Chondrocyte (in vitro differentiated cells): ENCODE results near the gene SCN11A. TPM values are rescaled to one million over a fixed set of nuclear protein-coding genes. Genes with fewer than 3 reads are reported as not detected.

Experiments used
- DNase-seq: peaks from one replicate; pipeline ENCODE4 v3.0.0; 2021; ENCODE audit warnings: mixed read lengths, low spot score
- H3K27ac Mint-ChIP-seq: one replicate; pipeline ENCODE4 v1.8.0; 2021; ENCODE audit warnings: mild to moderate bottlenecking, moderate library complexity, mixed read lengths; ENCODE audit not compliant: unreplicated experiment
- H3K27me3 Mint-ChIP-seq: 2 replicates; pipeline ENCODE4 v1.8.0; 2021; ENCODE audit warnings: low read depth, mixed read lengths
- H3K36me3 Mint-ChIP-seq: 2 replicates; pipeline ENCODE4 v1.8.0; 2021; ENCODE audit warnings: low read depth, mixed read lengths
- H3K4me1 Mint-ChIP-seq: 2 replicates; pipeline ENCODE4 v1.8.0; 2021; ENCODE audit warnings: low read depth, mild to moderate bottlenecking, mixed read lengths
- H3K4me3 Mint-ChIP-seq: one replicate; pipeline ENCODE4 v1.8.0; 2021; ENCODE audit warnings: mild to moderate bottlenecking, moderate library complexity, mixed read lengths; ENCODE audit not compliant: unreplicated experiment
- H3K9me3 Mint-ChIP-seq: 2 replicates; pipeline ENCODE4 v1.8.0; 2021; ENCODE audit warnings: low read depth, mixed read lengths
- total RNA-seq: library from RNA; stranded (reverse); gene quantifications from 3 replicates; pipeline ENCODE4 v1.2.1, GENCODE V29; 2021
- TF ChIP-seq, protein P1 (sequence below): fragments of 200-600 bp; sonication (generic); IDR thresholded peaks from 2 replicates; pipeline ENCODE4 v1.5.0; 2021; ENCODE audit warnings: antibody characterized with exemption, mild to moderate bottlenecking, moderate library complexity

The SCN11A gene
- total RNA-seq, 1 donor from 2014 or later: 0.07 TPM

DNA sequence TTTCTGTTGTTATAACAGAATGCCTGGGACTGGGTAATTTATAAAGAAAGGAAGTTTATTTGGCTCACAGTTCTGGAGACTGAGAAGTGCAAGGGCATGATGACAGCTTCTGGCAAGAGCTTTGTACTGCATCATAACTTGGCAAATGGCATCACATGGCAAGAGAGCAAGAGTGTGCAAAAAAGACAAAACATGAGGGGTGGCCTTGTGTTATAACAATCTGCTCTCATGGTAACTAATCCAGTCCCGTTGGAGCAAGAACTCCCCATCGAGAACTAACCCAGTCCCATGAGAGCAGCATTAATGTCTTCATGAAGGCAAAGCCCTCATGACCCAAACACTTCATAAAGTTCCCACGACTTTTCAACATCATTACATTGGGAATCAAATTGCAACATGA, 23.2 kb downstream of the SCN11A start:
- H3K9me3 Mint-ChIP-seq: no peaks in the 10 kb centered on the region
- no peak overlapping the region for H3K27ac Mint-ChIP-seq
- no peaks in the 10 kb centered on the region for H3K36me3 Mint-ChIP-seq
- H3K4me3 Mint-ChIP-seq: no peak overlapping the region
- no peaks in the 10 kb centered on the region for H3K4me1 Mint-ChIP-seq
- H3K27me3 Mint-ChIP-seq: peaks cover 28% of the 10 kb centered on the region
- no peak for DNase-seq
- TF ChIP-seq, protein P1, sequence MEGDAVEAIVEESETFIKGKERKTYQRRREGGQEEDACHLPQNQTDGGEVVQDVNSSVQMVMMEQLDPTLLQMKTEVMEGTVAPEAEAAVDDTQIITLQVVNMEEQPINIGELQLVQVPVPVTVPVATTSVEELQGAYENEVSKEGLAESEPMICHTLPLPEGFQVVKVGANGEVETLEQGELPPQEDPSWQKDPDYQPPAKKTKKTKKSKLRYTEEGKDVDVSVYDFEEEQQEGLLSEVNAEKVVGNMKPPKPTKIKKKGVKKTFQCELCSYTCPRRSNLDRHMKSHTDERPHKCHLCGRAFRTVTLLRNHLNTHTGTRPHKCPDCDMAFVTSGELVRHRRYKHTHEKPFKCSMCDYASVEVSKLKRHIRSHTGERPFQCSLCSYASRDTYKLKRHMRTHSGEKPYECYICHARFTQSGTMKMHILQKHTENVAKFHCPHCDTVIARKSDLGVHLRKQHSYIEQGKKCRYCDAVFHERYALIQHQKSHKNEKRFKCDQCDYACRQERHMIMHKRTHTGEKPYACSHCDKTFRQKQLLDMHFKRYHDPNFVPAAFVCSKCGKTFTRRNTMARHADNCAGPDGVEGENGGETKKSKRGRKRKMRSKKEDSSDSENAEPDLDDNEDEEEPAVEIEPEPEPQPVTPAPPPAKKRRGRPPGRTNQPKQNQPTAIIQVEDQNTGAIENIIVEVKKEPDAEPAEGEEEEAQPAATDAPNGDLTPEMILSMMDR: no peak

DNA sequence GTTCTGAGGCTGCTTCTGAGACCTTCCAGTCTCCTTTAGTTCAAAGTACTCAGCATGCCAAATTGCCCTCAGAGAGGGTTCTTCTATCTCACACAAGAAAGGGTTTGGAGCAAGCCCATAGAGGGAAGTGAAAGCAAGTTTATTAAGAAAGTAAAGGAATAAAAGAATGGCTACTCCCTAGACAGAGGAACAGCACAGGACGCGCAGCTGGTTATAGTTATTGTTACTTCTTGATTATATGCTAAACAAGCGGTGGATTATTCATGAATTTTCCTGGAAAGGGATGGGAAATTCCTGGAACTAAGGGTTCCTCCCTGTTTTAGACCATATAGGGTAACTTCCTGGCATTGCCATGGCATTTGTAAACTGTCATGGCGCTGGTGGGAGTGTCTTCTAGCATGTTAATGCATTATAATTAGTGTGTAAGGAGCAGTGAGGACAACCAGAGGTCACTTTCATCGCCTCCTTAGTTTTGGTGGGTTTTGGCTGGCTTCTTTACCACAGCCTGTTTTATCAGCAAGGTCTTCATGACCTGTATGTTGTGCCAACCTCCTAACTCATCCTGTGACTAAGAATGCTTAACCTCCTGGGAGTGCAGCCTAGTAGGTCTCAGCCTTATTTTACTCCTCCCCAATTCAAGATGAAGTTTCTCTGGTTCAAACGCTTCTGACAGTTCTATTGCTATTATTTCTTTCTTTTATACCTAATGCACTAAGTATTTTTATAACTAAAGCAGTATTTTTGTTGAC, 26.3 kb downstream of the SCN11A start:
- DNase-seq: no peak
- no peak overlapping the region for H3K4me3 Mint-ChIP-seq
- no peak overlapping the region for H3K27ac Mint-ChIP-seq
- H3K27me3 Mint-ChIP-seq: peaks cover 36% of the 10 kb centered on the region
- H3K4me1 Mint-ChIP-seq: no peaks in the 10 kb centered on the region
- H3K36me3 Mint-ChIP-seq: no peaks in the 10 kb centered on the region
- TF ChIP-seq, protein P1: no peak
- no peaks in the 10 kb centered on the region for H3K9me3 Mint-ChIP-seq

DNA sequence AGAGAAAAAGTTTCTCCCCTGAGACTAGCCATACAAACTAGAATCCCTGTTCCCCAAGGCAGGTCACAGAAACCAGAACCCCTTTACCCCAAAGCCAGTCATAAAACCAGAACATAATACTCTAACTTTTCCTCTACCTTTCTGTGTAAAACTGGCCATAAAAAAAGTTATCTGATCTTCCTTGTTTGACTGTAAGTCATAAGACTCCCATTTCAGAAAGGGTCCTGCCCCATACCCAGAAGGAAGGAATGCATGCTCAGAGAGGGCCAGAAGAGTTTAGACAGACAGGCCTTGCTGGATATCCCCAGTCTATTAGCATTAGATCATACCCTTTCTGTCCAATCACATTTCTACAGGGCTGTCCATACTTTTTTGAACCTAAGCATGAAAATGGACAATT, 27.2 kb downstream of the SCN11A start:
- Mint-ChIP-seq H3K36me3 (no peaks in the 10 kb centered on the region), H3K4me3 (no peak overlapping the region), H3K9me3 (no peaks in the 10 kb centered on the region), H3K27me3 (peaks cover 35% of the 10 kb centered on the region), H3K4me1 (no peaks in the 10 kb centered on the region), H3K27ac (no peak overlapping the region)
- DNase-seq: no peak
- TF ChIP-seq, protein P1: no peak

DNA sequence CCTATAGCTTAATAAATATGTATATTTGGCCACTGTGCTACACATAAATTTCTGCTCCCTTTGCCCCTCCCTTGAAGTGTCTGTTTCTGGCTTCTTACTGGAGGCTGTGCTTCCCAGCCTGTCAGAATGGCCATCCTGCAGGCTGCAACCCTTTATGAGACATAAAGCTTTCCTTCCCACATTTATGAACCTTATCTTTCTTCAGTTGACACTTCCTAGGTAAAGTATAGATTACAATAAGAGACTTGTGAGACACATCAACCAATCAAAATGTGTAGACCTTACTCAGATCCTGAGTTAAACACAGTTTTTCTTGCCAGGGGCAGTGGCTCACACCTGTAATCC, 29.5 kb downstream of the SCN11A start:
- Mint-ChIP-seq H3K27me3 (peaks cover 34% of the 10 kb centered on the region), H3K9me3 (no peaks in the 10 kb centered on the region)

DNA sequence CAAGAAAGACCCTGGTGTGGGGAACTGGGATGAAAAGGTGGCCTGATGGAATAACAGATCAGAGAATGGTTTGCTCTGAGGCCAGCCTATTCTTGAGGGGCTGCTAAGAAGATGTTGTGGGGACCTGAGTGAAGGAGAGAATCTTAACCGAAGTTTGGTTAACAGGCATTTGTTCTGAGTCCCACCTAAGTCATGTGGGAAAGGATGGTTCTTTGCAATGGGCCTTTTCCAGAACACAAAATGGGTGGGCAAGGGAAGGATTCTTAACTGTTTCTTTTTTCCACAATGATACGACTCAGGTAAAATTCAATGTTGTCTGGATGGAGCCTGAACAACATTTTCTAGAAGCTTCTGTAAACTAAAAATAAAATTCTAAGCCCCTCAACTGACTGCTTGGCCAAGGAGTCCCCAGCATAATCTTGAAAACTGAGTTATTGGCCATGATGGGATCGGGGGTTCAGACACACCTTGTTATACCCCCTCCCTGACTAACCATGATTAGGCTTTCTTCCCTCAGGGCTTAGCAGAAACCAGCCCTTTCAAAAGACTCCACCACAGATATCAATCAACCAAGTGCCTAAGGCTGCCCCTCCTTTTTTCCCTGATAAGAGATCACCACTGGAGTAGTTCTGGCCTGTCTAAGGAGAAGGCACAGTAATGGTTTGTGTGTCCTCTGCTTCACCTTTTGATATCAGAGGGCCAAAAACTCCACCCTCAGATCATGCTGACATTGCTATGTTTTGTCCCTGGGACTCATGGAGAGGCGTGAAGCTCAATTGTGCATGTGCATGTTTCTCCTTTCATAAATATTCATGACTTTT, 30.1 kb downstream of the SCN11A start:
- Mint-ChIP-seq H3K27me3 (peaks cover 37% of the 10 kb centered on the region), H3K4me3 (no peak overlapping the region), H3K9me3 (no peaks in the 10 kb centered on the region), H3K36me3 (no peaks in the 10 kb centered on the region), H3K27ac (no peak overlapping the region), H3K4me1 (no peaks in the 10 kb centered on the region)
- no peak for DNase-seq
- TF ChIP-seq, protein P1: no peak

More for the DNA sequence above, 29.5 kb downstream of the SCN11A start:
- no peak for DNase-seq
- TF ChIP-seq, protein P1: no peak
- no peaks in the 10 kb centered on the region for H3K36me3 Mint-ChIP-seq
- H3K4me3 Mint-ChIP-seq: no peak overlapping the region
- H3K4me1 Mint-ChIP-seq: no peaks in the 10 kb centered on the region
- no peak overlapping the region for H3K27ac Mint-ChIP-seq
